Sciatic nerve (tissue), 2 donors: ENCODE results near the gene NDUFB7. TPM values are rescaled to one million over a fixed set of nuclear protein-coding genes. Genes with fewer than 3 reads are reported as not detected.
"Not testable (repeated sequence)": the region's sequence is repeated elsewhere in the genome, so short reads cannot be mapped to it uniquely, and the experiment has no call there.

Source experiments
- ATAC-seq: fragments of 200-7000 bp; cut with Tn5 transposase; one replicate; pipeline ENCODE4 v1.9.1; 2020; ENCODE audit warnings: mild to moderate bottlenecking, moderate library complexity
- DNase-seq: peaks from one replicate; pipeline ENCODE4 v3.0.0-alpha.2; 2020; ENCODE audit warnings: low spot score
- intact Hi-C: fragments of 100-400 bp; cut with DNase I; formaldehyde crosslinking; loops from one replicate; pipeline ENCODE4 v1.14.2; 2022
- total RNA-seq: library from RNA; stranded (reverse); fragmentation: NEBNext Ultra II Directional; extraction: Animal tissue kit (Norgen Biotek cat#: 25700); gene quantifications from one replicate; pipeline ENCODE4 v1.2.1, GENCODE V29; 2021
- donor health status: DM: no; HTN: no; CAD: no.
- donor health status: DM: no; HTN: no; CAD: no.

NDUFB7 gene
- total RNA-seq, 1 donor from 2014 or later: 130 TPM

DNA sequence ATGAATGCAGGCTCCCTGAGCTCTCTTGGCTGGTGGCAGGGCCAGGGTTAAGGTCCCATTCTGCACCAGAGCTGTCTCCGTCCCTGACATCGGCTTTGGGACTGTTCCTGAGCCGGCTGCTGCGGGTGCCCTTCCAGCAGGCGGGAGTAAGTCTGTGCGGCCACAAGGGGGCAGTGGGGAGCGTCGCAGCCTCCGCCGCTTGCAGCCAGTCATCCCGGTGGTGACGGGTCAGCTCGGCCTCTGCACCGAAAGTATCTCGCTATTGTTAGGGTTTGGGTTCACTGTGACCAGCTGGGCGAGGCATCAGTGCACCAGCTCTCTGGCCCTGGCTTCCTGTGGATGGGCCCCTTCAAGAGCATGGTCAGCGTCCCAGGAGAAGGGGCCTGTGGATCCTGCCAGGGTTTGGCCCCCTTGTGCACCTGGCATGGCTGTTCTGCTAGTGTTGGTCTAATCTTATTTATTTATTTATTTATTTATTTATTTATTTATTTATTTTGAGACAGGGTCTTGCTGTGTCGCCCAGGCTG is 15.1 kb downstream of the NDUFB7 start:
- peak; percentile 86 for DNase-seq
- peak; percentile 72 for ATAC-seq
- intact Hi-C loops: no loop called here

DNA sequence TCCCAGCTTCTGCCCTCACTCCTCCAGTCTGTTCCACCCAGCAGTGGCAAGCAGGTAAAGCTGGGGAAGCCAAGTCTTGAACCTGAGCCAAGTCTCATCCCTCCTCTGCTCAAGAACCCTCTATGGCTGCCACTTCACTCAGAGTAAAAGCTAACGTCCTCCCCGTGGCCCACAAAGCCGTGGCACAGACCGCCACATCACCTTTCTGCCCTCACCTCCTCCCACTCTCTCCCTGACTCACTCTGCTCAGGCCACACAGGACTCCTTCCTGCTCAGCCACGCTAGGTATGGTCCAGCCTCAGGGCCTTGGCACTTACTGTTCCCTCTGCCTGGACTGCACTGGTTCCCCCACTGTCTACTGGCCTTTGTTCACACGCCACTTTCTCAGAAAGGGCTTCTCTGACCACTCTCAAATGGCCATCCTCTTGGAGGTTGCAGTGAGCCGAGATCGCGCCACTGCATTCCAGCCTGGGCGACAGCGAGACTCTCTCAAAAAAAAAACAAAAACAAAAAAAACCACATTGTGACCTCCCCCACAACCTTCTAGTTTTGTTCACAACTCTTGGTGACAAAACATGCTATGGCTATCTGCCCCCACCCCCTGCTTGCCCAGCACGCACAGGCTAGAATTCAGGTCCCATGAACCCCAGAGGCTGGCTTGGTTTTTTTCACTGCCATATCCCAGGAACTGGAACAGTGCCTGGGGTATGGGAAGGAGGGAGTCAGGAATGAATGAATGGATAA is 15.8 kb downstream of the NDUFB7 start:
- intact Hi-C loops: no loop called here
- no peak for ATAC-seq
- DNase-seq: no peak

DNA sequence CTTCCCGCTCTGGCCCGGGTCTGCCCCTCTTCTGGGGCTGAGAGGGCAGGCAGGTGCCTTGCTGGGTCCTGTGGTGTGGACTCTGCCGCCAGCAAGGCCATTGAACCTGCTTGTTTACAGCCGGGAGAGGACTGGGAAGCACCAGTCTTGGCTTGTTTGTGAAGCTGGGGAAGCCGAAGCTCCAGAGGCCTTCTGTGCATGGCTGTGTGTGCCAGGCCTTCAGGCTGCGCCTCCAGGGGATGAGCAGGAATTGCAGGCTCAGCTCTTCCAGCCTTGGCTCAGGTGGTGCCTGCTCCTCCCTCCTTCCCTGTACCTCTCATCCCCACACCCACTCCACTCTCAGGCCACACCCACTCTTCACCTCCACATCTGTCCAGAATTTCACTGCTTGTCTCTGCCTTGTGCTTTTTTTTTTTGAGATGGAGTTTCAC is 17.5 kb downstream of the NDUFB7 start:
- ATAC-seq (no peak), DNase-seq (no peak)
- intact Hi-C loops: no loop called here

DNA sequence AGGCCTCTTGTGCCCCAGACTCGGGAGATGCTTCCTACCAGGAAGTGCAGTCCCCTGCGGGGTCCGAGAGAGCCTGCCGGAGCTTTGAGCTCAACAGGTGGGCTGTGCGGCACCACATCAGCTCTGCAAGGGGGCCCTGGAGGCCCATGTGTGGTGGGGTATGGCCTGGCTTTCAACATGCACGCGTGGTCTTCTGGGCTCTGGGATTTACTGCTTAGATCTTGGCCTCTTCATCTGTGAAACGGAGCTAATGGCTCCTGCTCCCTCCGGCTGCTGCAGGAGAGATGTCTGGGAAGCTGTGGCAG is 18.0 kb downstream of the NDUFB7 start:
- no peak for ATAC-seq
- DNase-seq: no peak
- intact Hi-C loops: no loop called here

DNA sequence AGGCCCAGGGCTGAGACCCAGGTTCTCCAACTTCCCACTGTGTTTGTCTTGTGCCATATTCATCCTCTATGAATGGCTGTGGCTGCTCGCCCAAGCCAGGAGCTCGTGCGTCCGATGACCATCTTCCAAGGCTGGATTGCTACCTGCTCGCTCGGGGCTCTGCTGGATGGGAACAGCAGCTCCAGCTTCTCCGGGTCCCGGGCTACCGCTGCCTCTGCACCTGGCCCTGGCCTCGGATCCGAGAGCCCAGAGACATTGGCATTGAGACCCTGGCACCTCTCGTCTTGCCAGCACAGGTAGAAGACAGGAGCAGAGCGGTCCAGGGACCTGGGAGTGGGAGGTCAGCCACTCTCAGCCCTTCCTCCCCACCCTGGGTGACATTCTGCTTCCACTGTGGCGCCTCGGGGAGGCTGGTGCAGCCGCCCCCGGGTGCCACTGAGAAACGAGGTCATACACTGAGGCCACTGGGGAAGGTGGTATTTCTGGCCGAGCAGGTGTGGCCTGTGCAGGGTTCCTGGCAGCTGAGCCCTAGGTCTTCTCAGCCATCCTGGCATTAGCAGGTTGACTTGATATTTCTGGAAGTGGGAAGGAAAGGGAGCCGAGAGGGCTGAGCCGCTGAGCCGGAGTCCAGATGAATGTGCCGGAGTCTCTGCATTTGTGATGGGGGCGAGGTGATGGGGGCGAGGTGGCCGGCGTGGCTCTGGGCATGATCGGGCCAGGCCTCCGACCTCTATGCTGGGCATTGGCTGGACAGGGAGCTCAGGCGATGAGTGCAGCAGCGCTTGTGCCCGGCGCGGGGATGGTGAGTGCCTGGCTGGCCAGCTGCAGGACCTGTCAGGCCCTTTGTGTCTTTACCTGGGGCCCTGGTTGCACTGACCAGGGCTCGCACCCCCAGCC is 18.6 kb downstream of the NDUFB7 start:
- intact Hi-C loops: no loop called here
- no peak for ATAC-seq

DNA sequence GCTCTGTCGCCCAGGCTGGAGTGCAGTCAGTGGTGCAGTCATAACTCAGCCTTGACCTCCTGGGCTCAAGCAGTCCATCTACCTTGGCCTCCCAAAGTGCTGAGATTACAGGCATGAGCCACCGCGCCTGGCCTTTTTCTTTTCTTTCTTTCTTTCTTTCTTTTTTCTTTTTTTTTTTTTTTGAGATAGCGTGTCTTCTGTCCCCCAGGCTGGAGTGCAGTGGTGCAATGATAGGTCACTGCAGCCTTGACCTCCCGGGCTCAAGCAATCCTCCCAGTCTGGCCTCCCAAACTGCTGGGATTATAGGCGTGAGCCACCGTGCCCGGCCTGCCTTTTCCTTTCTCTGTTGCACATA is 19.9 kb downstream of the NDUFB7 start:
- ATAC-seq, intact Hi-C loops, DNase-seq: not testable (repeated sequence)

More for the DNA sequence above, 18.6 kb downstream of the NDUFB7 start:
- no peak for DNase-seq

DNA sequence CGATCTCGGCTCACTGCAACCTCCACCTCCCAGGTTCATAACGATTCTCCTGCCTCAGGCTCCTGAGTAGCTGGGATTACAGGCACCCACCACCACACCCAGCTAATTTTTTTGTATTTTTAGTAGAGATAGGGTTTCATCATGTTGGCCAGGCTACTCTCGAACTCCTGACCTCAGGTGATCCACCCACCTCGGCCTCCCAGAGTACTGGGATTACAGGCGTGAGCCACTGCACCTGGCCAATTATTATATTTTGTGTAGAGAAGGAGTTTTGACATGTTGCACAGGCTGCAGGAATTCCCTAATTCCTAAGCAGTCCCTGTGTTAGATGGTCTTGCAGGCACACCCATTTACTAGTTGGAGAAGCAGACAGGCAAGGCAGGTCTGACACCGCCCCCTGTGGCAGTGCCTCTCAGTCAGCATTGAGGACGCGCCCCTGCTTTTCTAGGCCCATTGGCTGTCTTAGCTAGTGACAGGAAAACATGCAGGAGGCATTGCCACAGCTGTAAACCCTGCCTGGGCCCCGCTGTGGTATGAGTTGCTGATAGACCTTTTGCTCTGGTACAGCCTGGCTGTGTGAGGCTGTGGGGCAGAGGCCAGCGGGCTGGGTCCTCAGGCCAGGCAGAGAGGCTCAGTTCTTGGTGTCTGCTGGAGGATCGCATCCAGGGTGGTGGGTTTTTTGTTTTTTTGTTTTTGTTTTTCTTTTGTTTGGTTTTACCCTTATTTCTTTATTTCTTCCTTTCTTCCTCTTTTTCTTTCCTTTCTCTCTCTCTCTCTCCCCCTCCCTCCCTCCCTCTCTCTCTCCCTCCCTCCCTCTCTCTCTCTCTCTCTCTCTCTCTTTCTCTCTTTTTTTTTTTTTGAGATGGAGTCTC is 20.5 kb downstream of the NDUFB7 start:
- peak; percentile 51 for ATAC-seq

DNA sequence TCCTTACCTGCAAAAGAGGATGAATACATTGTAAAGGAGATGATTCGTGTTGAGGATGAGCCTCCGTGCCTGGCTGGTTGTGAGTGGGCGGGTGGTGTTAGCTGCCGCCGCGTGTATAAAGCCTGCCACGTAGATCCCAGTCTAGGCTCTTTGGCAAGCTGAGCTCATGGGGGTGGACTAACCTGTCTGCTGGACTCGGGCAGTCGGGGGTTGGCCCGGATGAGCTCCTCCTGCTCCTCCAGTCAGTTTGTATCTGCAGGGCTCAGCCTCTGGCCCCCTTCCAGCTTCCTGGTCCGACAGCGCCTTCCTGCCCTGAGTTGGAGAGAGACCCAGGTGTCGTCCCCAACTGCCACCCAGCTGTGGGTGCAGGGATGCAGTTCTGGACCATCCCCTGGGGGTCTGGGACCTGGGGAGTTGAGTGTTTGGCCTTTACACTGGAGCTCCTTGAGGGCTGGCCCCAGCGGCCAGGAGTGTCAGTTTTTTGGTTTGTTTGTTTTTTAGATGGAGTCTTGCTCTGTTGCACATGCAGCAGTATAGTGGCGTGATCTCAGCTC is 21.6 kb downstream of the NDUFB7 start:
- DNase-seq: no peak
- ATAC-seq: no peak
- intact Hi-C loops: no loop called here

More for the DNA sequence above, 20.5 kb downstream of the NDUFB7 start:
- DNase-seq, intact Hi-C loops: not testable (repeated sequence)

DNA sequence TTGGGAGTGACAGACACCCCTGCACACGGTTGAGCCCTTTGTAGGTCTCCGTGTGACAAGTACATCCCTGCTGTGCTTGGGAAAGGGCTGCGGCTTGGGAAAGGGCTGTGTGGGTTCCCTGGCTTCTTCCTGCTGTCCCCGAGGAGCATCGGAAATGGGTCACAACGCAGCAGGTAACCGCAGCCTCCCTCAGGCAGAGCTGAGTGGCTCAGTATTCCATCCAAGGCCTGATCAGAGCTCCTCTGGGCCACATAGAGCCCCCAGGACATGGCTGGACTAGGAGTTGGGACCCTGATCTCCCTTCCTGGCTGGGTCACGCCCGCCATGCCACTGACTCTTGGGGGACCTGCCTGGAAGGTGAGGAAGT is 26.2 kb downstream of the NDUFB7 start:
- ATAC-seq (no peak), DNase-seq (no peak)
- intact Hi-C loops: no loop called here

DNA sequence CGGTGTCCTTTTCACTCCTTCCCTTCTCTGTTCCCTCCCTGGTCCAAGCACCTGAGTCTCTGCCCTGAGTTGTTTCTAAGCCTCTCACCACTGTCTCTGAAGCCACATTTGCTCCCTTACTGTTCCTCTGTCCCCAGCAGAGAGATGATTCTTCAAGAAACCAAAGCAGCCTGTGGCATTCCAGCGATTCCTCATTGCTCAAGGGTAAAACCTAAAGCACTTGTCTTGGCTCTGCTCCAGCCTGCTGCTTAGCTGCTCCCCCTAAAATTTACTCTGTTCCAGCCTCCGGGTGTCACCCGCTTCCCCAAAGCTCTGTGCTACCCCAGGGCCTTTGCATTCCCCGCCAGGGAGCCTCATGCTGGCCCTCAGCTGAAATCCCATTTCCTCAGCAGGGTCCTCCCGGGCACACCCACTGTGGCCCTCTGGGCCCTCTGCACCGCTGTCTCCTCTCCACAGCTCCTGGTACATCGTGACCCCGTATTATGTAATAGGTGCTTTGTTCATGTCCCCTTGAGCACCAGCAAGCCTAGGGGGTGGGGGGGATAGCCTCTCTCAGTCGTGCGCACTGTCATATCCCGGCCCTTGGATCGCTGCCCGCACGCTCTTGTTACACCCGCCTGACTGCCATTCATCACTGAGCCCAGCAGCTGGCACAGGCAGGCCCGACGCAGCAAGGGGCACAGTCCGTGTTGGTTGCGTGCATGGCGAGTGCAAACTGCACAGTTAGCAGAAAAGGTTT is 26.7 kb downstream of the NDUFB7 start:
- peak; percentile 56 for ATAC-seq
- intact Hi-C loops: no loop called here
- DNase-seq: no peak

DNA sequence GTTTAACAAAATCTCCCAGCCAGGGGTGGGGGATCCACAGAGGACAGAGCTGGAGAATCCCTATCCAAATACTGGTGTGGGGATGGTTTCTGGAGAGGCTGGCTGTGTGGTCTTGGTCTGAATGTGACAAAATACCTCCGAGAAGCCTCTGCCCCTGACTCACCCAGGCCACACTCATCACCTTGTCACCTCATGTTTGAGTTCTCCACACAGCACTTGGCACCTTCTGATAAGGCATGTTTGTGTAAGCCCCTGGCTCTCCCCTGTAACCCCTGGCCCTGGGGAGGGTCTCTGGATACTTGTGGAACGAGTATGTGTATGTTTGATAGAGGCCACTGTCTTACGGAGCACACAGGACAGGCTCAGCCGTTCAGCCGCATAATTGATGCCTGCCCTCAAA is 27.8 kb downstream of the NDUFB7 start:
- intact Hi-C loops: no loop called here
- DNase-seq (no peak), ATAC-seq (no peak)

DNA sequence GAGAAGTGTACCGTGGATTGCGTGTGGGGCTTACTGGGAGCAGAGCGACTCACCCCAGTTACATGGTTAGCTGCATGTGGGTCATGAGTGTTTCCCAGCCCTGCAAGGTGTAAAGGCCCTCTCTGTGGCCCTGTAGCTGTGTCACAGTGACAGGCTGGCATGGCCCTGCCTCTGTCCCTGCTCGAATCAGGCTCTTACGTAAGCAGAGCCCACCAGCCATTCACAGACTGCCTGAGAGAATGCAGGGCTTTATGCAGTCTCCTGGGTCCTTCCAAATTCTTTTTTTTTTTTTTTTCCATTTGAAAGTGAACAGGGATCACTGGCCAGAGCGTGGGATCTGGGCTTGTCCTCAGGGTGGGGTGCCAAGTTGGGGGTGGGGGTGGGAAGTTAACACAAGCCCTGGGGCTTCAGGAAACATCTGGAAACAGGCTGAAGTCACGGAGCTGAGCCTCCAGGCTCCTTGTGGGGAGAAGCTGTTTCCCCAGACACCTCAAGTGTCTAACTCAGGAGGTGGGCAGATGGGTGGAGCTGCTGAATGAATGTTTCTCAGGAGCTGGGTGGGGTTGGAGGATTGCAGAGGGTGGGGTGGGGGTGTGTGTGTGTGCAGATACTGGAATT is 29.0 kb downstream of the NDUFB7 start:
- ATAC-seq (peak; percentile 50), DNase-seq (no peak)
- intact Hi-C loops: no loop called here

DNA sequence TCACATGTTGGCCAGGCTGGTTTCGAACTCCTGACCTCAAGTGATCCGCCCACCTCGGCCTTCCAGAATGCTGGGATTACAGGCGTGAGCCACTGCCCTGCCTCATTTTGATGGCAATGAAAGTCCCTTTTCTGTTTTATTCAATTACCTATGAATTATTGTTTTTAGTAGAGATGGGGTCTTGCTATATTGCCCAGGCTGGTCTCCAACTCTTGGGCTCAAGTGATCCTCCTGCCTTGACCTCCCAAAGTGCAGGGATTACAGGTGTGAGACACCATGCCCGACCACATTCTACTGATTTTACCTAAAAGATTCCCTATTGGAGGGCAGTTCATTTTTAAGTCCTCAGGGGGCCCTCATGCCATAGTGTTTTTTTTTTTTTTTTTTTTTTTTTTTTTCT is 29.9 kb downstream of the NDUFB7 start:
- ATAC-seq, intact Hi-C loops, DNase-seq: not testable (repeated sequence)

DNA sequence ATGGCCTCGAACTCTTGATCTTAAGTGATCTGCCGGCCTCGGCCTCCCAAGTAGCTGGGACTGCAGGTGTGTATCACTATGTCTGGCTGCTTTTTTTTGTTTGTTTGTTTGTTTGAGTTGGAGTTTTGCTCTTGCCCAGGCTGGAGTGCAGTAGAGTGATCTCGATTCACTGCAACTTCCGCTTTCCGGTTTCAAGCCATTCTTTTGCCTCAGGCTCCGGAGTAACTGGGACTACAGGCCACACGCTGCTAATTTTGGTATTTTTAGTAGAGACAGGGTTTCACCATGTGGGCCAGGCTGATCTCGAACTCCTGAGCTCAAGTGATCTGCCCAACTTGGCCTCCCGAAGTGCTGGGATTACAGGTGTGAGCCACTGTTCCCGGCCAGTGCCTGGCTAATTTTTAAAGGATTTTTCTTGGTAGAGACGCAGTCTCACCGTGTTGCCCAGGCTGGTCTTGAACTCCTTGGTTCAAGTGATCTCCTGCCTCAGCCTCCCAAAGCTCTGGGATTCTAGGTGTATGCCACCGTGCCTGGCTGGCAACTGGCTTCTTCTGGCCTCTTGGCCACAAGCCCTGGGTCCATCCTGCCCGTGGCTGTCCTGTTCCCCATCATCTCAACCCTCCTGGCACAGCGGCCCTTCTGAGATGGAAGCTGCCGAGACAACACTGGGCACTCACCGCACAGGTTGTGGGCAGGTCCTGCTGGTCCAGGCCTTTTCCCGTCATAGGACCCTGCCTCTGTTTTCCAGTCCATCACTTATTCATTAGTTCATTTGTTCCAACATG is 30.9 kb downstream of the NDUFB7 start:
- DNase-seq: no peak
- intact Hi-C loops: no loop called here
- ATAC-seq: no peak

DNA sequence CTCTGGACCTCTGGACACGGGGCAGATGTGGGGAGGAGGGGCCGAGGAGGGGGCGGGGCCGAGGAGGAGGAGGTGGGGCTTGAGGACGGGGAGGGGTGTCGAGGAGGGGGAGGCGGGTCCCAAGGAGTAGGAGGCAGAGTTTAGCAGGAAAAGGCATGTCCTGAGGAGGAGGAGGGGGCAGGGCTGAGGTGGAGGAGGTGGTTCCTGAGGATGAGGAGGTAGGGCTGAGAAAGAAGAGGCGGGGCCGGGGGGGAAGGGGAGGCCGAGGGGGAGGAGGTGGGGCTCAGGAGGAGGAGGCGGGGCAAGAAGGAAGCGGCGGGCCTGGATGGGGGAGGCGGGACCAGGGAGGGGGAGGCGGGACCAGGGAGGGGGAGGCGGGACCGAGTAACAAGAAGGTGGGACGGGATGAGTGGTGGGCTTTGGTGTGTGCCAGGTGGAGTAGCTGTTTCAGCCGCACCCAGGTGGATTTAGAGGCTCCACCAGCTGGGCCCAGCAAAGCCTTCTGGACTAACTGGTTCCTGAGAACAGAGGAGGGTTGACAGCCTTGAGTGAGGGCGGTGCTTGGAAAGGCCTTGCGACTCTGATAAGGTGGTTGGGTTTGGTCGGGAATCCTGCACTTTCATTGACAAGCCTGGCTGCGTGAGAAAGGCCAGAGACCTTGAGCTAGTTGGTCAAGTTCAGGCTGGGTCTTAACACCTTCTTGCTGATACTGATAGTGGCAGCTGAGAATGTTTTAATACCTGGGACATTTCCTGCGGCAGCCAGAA is 34.8 kb downstream of the NDUFB7 start:
- DNase-seq: peak; percentile 81
- intact Hi-C loops: no loop called here
- peak; percentile 74 for ATAC-seq

DNA sequence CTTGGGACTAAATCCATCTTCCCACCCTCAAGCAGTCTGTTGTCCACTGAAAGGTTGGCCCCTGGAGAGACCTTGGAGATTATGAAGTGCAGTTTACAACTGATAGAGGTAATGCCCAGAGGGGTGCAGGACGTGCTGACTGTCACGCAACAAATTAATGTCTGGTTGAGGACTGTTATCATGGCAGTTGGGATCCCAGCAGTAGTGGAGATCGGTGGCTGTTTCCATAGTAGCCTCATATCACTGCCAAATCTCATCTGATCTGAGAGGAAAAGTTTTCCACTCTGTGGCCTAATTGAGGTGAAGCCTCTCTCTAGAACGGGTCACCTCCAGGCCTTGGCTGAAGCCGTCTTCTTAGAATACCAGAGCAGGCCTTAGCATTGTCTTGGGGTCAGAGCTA is 38.4 kb downstream of the NDUFB7 start:
- DNase-seq: no peak
- ATAC-seq: no peak
- intact Hi-C loops: no loop called here
